GM19452 (cell line): ENCODE measurements around the gene DIRAS1.
"Not testable (repeated sequence)": the region's sequence is repeated elsewhere in the genome, so short reads cannot be mapped to it uniquely, and the experiment has no call there.

ENCODE experiments used
- ATAC-seq: cut with Tn5 transposase; IDR thresholded peaks from one replicate; pipeline ENCODE4 v1.9.1; 2021; ENCODE audit not compliant: unreplicated experiment

The DIRAS1 gene

DNA sequence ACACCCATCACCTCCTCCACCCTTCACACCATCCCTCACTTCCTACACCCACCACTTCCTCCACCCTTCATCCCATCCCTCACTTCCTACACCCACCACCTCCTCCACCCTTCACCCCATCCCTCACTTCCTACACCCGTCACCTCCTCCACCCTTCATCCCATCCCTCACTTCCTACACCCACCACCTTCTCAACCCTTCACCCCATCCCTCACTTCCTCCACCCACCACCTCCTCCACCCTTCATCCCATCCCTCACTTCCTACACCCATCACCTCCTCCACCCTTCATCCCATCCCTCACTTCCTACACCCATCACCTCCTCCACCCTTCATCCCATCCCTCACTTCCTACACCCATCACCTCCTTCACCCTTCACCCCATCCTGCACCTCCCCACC lies 7.1 kb downstream of the DIRAS1 start:
- not testable (repeated sequence) for ATAC-seq

DNA sequence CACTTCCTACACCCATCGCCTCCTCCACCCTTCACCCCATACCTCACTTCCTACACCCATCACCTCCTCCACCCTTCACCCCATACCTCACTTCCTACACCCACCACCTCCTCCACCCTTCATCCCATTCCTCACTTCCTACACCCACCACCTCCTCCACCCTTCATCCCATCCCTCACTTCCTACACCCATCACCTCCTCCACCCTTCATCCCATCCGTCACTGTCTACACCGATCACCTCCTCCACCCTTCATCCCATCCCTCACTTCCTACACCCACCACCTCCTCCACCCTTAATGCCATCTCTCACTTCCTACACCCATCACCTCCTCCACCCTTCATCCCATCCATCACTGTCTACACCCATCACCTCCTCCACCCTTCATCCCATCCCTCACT lies 8.0 kb downstream of the DIRAS1 start:
- ATAC-seq: not testable (repeated sequence)

DNA sequence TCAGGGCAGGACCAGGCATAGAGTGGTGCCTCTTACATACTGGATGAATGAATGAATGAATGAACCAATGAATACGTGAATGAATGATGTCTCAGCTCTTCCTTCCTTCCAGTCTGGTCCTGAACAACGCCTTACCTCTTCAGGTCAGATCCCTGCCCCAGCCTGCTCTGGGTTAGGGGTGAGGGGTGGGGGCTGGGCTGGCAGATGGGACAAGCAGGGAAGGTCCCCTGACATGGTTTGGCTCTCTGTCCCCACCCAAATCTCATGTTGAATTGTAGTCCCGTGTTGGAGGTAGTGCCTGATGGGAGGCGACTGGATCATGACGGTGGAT lies 9.3 kb downstream of the DIRAS1 start:
- no peak for ATAC-seq

DNA sequence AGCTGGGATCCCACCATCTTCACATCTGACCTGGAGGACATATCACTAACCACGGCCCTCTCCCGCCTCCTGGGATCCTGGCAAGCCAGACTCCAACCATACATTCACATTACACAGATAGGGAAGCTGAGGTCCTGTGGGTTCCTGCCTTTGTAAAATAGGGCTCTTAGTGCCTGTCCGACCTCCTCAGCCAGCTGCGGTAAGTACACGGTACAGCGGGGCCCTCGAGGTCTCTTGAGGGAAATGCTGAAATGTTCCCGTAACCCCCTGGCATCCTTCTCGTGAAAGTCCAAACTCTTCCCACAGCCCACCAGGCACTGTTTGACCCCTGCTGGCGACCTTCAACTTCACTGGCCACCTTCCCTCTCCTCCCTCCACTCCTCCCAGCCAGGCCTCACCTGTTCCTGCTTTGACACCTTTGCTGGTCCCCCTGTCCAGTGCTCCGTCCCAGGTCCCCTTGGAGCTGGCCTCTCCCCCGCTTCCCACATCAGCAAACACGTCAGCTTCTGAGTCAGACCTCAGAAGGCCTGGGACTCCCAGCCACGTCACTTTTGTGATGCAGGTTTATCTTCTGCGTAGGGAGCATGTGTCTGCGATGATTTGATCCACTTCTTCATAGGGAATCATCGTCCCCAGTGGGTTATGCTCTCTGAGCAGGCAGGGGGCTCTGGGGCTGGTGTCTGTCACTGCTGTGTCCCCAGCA lies 9.8 kb downstream of the DIRAS1 start:
- no peak for ATAC-seq

DNA sequence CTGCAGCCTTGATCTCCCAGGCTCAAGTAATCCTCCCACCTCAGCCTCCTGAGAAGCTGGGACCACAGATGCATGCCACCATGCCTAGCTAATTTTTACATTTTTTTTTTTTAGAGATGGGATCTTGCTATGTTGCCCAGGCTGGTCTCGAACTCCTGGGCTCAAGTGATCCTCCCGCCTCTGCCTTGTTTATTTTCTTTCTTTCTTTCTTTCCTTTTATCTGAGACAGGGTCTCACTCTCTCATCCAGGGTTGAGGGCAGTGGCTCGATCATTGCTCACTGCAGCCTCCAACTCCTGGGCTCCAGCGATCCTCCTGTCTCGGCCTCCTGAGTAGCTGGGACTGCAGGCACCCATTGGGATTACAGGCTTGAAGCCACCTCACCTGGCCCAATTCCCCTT lies 14.9 kb downstream of the DIRAS1 start:
- ATAC-seq: no peak

DNA sequence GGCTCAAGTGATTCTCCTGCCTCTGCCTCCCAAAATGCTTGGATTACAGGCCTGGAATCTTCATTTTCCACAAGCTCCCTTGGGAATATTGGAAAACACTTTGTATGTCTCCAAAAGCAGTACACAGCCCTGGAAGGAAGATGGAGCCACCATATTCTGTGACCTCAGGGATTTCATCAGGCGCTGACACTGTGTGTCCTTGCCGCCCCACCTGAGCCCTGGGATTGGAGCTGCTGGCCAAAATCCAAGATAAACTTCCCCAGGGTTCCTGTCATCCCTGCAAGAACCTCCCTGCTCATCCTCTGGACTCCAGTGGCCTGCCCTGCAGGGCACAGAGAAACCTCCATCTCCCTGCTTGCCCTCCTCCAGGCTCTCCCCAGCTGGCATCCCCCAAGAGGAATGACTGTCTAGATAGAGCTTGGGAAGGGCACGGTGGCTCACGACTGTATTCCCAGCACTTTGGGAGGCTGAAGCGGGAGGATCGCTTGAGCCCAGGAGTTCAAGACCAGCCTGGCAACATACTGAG lies 17.4 kb downstream of the DIRAS1 start:
- ATAC-seq: no peak

DNA sequence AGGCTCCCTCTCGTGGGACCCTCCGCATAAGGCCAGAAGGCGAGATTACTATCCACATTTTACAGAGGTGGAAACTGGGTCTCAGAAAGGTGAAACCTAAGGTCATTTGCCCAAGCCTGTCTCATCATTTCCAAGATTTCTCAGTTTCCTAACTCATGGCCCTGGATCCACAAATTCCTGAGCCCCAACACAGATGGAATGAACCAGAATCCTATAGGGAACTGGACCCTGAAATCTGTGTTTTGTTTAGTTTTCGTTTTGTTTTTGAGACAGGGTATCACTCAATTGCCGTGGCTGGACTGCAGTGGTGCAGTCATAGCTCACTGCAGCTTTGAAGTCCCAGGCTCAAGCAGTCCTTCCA lies 18.1 kb downstream of the DIRAS1 start:
- no peak for ATAC-seq

DNA sequence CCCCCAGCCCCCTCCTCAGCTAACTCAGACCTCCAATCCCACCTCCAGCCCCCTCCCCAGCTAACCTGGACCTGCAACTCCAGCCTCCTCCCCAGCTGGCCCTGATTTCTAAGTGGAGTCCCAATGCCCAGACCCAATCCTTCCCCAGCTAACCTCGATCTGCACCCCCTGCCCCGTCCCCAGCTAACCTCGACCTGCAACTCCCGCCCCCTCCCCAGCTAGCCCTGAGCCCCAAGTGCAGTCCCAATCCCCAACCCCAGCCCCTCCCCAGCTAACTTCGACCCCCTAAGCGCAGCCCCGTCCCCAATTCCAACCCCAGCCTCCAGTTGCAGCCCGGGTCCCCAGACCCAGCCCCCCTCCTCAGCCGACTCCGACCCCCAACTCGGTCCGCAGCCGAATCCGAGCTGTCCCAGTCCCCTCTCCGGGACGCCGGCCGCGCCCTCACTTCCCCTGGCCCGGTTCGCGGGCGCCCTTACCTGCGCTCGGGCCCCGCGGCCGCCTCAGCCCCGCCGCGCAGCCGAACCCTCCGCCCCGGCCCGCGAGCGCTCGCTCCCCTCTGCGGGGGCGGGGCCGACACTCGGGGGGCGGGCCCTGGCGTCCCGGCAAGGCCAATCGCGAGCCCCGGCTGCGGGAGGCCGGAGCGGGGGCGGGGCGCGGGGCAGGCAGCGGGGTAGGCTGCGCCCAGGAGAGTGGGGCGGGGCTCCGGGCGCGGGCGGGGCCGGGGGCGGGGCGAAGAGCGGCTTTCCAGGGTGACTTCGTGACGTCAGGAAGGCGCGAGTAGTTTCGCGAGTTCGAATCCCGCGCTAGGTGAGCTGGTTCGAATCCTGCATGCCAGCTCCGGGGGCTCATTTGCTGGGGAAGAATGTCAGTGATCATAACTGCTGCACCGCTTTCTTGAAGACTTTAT lies 18.7 kb downstream of the DIRAS1 start, which contains the start of gene GNG7:
Gene GNG7, minus strand, starts transcription at position 525 of the 907 bp plus-strand sequence. CDS start 182,006 bp downstream, outside the sequence.
- ATAC-seq: no peak

DNA sequence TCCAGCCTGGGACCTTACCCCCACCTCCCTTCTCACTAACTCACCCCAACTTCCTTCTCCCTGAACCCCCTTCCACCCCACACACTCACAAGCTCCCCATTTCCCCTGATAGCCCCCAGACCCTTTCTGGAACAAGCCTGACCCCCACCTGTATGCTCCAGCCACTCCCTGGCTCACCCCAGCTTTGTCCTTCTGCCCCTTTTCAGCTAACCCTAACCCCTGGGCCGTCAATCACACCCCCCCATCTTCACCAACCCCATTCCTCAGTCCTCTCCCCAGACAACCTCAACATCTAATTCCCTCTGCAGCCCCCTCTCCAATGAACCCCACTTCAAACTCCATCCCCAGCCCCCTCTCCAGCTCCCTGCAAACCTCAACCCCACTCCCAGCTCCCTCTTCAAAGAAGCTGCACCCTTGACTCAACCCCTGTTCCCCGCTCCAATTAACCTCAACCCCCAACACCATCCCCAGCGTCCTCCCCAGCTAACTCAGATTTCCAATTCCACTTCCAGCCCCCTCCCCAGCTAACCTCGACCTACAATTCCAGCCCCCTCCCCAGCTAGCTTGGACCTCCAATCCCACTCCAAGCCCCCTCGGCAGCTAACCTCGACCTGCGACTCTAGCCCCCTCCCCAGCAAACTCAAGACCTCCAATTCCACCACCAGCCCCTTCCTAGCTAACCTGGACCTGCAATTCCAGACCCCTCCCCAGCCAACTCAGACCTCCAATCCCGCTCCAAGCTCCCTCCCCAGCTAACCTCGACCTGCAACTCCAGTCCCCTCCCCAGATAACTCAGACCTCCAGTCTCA lies 19.6 kb downstream of the DIRAS1 start:
- no peak for ATAC-seq

DNA sequence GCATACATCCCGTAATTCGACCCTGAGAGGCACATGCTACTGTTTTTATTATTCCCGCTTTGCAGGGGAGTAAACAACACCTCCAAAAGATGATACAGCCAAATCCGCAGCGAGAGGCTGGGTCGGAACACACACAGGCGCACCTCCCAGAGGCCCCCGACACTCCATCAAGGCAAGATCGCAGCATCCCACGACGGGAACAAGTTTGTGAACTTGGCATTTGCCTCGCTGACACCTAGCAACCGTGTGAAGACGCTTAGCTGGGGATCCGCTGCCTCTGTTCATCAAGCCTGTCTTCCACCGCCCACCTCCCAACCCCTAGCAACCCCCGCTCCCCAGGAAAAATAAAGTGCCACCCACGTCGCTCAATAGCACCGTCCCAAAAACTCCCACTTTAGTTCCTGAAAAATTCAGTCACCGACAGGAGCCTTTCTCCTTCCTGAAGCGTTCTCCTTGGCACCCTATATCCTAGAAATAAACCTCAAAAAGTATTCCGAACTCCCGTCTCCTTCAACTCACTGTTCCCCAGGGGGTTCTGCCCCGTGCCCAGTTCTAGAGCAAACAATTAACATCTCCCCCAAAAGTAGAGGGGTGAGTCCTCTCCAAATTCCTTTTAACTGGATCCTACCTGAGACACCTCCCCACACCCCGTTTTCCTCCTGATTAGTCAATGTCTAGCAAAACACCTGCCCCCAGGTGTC lies 20.4 kb downstream of the DIRAS1 start:
- ATAC-seq: no peak

DNA sequence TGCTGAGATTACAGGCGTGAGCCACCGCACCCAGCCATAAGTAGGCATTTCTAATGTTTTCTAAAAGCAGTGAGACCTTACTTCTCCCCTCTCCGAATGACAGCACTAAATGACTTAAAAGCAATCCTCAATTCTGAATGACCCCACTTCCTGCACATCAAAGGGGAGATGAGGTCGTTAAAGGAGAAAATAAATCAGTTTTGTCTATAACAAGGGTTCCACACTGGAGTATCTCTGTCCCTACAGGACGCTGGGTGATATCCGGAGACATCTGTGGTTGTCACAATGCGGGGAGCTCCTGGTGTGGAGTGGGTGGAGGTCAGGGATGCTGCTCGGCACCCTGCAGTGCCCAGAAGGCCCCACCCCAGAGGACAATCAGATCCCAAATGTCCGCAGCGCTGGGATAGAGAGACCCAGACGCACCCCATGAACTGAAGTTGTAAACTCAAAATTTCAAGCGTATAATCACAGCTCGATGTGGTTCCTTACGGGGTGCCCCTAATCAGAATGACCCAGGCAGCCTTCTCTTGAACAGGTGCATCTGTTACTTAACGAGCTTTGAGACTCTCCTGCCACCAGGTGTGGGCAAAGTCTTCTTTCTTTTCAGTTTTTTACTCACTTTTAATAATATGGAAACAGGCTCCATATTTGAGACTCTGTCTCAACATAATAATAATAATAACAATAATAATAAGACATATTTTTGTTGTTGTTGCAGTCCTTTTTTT lies 21.6 kb downstream of the DIRAS1 start:
- ATAC-seq: no peak

DNA sequence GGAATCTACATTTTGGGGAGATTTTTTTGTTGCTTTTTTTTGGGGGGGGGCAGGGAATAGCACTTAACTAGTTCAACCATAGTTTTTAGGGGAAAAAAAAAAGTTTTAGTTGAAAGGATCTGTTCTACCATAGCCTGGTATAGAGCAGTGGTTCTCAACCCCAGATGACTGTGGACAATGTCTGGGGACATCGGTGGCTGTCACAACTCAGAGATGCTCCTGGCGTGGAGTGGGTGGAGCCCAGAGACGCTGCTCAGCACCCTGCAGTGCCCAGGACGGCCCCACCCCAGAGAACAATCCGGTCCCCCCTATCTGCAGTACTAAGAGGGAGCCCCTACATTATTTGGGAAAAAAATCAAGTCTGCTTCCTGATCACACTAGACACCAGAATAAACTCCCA lies 27.0 kb downstream of the DIRAS1 start:
- no peak for ATAC-seq

DNA sequence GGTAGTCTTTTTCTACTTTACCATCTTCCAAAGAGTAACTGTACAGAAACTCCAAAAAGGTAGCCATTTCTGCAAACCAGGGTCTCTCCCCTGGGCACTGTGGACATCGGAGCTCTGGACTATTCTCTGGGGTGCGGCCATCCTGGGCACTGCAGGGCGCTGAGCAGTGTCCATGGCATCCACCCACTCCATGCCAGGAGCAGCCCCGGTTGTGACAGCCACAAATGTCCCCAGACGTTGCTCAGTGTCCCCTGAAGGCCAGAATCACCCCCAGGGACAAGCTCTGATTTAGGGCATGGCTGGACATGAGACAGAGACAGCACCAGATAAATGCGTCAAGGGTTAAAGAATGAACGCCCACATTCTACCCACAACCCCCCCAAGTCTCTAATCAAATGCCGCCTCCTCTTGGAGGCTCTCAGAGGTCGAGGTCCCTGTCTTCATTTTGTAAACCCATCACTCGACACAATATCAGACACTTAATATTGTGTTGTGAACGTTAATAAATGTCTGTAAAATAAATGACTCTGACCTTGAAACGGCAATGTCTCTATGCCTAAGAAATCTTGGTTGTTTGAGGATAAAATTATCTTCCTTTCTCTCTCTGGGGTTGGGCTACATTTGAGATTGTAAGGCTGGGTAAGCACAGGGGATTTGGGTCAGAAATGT lies 27.5 kb downstream of the DIRAS1 start:
- ATAC-seq: no peak

DNA sequence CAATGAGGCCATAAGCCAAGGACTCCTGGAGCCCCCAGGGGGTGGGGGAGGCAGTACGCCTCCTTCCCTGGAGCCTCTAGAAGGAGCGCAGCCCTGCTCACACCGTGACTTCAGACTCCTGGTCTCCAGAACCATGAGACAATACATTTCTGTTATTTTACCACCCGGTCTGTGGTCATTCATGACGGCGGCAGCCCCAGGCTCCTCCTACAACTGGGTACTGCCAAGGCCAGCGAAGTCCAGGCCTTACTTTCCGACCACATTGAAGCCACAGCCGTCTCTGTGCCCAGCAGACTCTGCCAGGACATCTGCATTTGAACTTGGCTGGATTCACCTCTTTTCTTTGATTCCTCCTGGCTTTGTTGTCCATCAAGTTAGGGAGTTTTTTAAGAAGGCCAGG lies 29.2 kb downstream of the DIRAS1 start:
- ATAC-seq: no peak

DNA sequence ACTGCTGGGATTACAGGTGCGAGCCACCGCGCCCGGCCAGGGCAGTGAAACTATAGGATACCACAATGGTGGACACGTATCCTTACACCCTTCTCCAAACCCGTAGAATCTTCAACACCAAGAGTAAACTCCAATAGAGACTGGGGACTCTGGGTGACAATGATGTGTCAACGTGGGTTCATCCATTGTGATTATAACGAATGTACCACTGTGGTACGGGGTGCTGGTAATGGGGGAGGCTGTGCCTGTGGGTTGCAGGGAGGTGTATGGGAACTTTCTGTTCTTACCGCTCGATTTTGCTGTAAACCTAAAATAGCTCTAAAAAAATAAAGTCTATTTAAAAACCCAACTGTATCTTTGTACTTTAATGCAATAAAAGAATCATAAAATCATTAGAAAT lies 30.3 kb downstream of the DIRAS1 start:
- ATAC-seq: no peak

DNA sequence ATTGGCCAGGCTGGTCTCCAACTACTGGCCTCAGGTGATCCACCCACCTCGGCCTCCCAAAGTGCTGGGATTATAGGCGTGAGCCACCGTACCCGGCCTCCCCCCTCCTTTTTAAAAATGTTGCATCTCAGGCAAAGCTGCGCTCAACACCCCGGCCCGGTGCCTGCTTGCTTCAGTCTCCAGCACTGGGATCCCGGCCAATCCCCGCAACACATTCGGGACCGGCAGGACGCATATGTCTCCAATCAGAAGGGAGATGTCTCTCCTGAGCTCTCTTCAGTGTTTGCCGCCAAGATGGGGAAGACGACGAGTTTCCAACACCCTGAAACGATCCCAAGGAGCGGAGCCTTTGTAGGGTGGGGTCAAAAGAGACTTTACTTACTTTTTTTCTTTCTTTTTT lies 34.8 kb downstream of the DIRAS1 start:
- ATAC-seq: no peak

DNA sequence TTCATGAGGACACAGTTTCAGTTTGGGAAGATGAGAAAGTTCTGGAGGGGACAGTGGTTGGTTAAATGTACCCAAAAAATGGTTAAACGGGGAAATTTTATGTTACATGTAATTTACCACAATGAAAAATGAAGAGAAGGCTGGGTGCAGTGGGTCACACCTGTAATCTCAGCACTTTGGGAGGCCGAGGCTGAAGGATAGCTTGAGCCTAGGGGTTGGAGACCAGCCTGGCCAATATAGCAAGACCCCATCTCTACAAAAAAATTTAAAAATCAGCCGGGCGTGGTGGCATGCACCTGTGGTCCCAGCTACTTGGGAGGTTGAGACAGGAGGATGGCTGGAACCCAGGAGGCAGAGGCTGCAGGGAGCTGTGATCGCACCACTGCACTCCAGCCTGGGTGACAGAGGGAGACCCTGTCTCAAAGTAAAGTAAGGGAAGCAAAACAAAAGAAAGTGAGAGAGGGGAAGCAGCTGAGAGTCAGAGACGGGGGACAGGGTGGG lies 35.9 kb downstream of the DIRAS1 start:
- ATAC-seq: no peak

DNA sequence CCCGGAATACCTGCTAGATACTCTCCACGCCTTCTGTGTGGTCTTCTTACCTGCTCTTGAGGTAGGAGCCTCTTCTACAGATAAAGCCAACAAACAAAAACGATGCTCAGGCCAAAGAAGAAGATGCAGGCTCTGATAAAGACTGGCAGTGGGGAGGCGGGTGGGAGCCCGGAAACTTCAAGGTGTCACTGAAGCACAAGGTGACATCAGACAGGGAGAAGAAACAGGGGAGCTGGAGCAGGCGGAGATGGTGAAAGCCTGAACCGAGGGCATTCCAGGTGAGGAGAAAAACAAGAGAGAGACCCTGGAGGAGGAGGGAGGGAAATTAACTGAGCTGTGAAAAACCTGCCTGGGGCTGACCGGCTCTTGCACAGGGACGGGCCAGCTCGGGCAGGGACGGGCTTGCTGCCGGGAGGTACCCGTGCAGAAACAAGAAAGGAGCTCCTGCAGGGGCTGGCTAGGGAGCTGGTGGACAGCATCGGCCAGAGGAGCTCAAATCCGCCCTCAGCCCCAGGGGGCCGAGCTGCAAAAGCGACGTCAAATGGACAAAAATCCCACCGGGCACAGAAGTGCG lies 37.7 kb downstream of the DIRAS1 start:
- ATAC-seq: no peak

DNA sequence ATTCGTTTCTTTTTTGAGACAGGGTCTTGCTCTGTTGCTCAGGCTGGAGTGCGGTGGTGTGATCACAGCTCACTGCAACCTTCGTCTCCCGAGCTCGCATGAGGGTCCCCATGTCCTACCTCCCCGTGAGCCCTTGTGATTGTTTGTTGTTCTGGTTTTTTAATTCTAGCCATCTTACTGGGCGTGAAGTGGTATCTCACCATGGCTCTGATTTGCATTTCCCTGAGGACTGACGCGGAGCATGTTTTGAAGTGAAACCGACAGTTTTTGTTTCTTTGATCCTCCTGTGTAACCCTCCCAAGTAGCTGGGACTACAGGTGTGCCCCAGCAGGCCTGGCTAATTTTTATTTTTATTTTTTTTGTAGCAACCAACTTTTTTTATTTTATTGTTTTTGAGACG lies 40.4 kb downstream of the DIRAS1 start:
- no peak for ATAC-seq
